GM18498 (cell line): ENCODE measurements around the gene FBXL14.
A peak's percentile ranks its signal among the peaks of the same experiment; 100 is the strongest.

Experiments used
- ATAC-seq: cut with Tn5 transposase; IDR thresholded peaks from one replicate; pipeline ENCODE4 v1.9.1; 2021; ENCODE audit warnings: mild to moderate bottlenecking, moderate library complexity; ENCODE audit not compliant: unreplicated experiment

Gene FBXL14

DNA sequence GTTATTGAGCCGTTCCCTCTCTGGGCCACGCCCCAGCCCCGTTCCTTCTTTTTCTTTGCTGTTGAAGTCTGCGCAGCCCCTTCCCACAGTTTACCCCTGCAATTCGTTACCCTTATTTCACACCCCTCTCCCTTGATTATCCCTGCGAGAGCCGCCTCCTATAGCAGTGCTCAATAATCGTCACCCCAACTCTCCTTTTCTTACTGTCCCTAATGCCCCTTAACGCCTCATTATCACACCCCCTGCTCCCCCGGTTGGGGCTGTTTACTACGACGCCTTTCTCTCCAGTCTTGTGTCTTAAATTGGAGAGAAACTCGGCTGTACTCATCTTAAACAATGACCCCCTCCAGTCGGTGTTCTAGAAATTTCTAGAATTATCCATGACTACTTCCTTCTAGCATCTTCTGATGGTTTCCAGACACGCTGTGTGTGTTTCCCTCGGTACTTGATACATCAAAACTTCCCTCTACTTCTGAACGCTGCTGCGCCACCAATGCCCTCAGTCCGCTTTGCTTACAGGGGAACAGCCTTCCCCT, 713 bp upstream of the FBXL14 start:
- no peak for ATAC-seq

DNA sequence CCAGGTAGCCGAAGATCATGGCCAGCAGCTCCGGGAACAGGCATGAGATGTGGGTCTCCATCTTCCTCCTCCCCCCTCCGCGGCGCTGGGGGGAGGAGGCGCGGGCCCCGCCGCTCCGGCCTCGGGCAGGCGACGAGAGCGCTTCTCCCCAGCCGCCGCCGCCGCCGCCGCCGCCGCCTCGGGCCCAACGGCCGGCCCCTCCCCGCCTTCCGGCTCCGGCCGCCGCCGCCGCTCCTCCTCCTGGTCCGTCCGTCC, 448 bp downstream of the FBXL14 start:
- no peak for ATAC-seq

DNA sequence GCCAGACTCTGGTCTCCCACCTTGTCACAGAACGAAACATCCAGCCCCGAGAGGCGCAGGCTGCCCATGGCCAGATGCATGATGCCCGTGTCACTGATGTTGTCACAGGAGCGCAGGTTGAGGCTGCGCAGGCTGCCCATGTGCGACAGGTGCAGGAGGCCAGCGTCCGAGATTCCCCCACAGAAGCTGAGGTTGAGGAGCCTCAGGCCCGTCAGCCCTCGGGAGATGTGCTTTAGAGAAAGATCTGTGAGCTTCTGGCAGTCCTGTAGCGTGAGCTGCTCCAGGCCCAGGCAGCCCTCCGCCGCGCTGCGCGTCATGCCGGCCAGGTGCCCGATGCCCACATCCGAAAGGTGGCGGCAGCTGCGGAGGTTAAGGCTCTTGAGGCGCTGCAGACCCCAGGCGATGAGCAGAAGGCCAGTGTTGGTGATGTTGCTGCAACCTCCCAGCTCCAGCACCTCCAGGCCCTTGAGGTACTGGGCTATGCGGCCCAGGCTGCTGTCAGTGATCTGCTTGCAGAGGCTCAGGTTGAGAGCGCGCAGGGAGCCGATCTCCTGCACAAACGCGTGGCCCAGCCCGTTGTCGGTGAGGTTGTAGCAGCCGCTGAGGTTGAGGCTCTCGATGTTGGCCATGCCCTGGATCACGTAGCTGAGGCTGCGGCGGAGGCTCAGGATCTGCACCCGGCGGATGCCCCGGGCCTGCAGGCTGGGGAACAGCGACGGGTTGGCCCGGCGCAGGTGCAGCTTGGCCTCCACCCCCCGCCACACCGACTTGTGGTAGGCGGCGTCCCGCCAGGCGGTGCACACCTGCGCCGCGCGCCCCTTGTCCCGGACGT, 991 bp downstream of the FBXL14 start:
- peak; percentile 30 for ATAC-seq

DNA sequence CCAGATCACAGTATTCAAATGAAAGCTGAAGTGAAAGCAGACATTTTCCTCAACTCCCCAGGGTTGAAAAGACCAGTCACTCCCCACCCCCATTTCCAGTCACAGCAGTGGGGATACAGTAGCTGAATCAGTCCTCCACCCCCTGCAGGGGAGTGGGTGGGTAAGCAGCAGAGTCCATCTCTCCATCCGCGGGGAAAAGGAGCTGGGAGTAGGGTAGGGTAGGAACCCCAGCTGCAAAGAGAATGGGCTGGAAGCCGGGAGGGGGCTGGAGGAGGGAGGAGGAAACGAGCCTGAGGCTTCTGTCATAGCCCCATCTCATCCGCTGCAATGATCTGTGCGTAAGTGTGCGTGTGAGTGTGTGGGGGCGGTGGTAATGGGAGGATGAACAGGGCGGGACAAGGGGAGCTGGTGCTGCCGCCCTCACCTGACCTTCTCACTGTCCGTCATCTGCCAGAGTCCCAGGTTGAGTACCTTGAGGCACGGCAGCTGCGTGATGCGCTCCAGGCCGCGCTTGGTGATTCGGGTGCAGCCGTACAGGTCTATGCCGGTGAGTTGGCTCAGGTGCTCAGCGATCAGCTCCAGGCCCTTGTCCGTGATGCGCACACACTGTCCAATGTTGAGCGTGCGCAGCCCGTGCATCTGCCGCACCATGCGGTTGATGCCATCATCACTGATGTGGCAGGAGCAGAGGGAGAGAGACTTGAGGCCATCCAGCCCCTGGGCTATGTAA, 1.8 kb downstream of the FBXL14 start:
- ATAC-seq: no peak

DNA sequence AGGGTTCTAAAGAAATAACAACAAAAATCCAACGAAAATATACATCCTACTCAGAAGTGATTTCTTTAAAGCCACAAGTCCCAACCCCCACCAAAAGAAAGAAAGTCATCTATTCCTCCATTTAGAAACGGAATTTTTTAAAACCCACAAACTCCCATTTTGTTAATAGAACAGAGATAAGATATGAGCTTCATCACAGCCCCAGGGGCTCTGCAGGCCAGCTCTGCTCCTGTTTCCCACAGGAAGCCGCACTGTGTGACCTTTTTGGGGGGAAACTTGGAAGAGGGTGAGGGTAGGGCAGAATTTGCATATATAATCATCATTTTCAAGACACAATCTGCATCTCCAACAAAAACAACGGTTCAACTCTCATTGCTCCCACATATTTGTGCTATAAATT, 2.8 kb downstream of the FBXL14 start:
- no peak for ATAC-seq

DNA sequence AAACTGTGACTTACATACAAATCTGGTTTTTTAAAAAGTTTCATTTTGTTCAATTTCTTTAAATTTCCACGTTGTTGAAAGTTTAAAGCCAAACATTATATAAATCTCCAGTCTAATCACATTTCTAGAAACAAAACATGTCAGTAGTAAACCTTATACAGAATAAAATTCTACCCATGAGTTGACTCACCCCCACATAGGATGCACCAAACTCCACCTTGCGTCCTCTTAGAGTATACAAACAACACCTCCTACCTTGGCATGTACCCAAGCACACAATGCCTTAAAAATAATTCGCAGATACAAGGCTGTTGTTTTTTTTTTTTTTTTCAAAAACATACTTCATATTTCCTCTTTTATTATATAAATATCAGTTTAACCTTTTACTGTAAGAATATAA, 3.3 kb downstream of the FBXL14 start:
- ATAC-seq: no peak

DNA sequence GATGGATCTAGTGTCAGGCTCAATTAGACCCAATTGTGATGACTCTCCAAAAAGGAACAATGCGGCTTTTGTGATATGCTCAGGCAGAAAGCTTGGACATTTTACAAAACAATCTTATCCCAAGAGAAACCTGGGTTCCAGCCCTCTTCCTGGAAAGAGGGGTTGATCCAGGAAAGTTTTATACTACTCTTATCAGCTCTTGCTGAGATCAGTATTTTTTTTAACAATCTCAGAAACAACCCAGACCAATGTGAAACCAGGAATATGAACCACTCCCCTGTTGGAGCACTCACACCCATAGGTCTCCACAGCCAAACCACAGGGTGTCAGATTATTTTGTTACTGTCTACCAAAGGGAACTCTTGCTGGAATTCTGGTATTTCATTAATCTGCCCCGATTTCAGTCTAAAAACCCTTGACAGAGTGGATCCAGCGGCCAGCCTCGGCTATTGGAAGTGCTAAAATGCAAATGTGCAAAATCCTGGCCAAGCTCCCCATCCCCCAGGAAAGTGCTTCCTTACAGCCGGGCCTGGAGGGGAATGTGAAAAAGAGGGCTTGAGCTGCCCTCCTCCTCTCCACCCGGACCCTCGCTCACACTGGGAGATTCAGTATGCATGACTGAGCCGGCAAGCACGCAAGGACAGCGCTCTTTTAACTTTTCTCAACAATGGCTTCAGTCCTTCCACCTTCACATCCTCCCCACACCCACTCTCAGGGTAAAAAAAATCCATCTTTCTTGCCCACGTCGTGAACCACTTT, 4.0 kb downstream of the FBXL14 start:
- ATAC-seq: no peak

DNA sequence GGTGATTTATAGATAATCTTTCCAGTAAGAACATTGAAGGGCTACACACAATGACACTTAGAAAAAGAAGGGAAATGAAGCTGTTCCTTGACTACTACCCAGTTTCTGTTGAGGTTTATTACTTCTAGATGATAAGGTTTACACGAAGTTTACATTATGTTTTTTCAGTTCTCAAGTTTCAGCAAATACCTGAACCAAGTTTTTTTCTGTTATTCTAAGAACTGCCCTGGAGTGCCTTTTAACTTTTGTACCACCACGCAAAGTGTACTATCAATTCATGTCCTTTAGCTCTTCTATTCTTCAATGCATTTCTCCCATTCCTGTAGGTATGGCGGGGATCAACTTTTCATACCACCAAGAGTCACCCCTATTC, 5.8 kb downstream of the FBXL14 start:
- no peak for ATAC-seq

DNA sequence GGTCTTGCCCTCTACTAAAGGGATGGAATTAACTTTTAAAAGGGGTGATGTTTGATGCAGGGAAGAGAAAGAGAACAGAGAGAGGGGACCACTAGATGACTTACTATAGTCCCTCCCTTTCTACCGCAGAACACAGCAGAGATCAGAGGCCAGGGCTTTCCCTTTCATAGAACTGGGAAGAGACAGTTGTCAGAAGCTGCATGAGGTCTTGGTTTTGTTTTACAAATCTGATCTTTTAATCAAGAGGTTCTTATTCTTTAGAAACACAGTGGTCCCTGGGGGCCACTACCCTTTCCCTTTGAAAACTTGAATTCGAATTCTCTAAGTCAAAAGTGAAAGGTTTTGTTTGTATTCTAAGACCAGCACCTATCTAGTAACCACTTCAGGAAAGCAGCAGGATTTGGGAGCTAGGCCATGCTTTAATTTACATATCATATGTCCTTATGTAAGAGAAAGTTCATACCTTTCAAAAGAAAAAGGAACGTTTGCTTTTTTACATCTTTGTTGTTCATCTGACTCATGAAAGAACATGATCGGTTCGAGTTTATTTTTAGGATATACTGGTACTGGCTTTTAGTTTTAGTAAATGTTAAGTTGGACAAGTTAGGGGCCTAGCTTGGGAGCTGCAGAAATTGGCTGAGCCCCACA, 6.3 kb downstream of the FBXL14 start:
- no peak for ATAC-seq

DNA sequence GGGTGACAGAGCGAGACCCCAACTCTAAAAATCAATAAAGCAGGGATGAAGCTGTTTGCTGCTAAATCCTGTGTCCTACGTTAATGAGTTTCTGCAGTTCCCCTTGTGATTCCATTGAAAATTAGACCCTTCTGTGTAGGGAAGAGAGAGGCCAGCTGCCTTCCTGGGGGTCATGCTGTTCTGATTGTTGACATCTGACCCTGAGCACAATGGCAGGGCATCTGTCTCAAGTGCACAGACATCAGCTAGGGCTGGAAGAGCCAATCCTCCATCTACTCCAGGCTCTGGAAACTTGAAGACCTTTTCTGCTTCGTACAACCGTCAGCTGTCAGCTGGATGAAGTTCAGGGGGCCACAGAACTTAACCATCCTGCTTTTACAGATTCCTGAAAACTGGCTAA, 10.1 kb downstream of the FBXL14 start:
- no peak for ATAC-seq

DNA sequence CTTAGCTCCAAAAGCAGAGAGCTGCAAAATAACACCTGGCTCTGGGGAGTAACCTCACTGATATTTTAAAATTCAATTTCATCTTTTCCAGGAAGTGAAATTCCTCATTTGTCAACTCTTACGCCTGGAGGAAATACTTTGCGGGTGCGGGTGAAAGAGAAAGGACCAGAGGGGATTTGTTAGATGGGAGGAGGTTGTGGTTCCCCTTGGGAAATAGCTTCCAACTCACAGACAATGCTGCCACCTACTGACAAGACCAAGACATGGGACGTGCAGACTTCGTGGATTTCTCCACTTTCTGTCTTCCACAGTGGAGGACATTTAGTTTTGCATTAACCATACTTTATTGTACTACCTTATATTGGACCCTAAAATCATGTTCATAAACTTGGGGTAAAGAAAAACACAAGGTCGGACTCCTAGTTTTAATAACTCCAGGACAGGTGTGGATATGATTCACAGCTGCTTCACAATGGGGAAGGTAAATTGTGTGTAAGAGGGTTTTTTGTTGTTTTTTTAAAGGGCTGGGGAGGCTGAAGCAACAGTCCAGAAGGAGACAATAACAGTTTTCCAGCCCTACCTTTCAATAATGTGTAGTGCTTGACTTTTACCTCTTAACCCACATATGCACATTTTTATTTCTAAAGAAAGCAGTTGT, 10.8 kb downstream of the FBXL14 start:
- no peak for ATAC-seq

DNA sequence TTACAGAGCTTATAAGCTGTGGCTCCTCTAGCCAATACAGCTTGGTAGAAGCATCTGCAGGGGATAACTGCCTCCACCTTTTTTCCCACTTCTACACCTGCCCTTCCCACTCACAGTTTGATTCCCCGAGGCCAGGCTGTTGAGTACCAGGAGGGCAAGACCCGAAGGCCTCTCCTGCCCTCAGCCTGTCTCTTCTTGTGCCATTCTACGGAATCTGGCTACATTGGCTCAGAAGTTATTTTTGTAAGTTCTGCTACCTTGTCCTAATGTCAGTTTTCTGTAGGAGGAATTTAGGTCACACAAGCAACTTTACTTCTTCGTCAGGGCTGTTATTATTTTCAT, 11.7 kb downstream of the FBXL14 start:
- no peak for ATAC-seq

DNA sequence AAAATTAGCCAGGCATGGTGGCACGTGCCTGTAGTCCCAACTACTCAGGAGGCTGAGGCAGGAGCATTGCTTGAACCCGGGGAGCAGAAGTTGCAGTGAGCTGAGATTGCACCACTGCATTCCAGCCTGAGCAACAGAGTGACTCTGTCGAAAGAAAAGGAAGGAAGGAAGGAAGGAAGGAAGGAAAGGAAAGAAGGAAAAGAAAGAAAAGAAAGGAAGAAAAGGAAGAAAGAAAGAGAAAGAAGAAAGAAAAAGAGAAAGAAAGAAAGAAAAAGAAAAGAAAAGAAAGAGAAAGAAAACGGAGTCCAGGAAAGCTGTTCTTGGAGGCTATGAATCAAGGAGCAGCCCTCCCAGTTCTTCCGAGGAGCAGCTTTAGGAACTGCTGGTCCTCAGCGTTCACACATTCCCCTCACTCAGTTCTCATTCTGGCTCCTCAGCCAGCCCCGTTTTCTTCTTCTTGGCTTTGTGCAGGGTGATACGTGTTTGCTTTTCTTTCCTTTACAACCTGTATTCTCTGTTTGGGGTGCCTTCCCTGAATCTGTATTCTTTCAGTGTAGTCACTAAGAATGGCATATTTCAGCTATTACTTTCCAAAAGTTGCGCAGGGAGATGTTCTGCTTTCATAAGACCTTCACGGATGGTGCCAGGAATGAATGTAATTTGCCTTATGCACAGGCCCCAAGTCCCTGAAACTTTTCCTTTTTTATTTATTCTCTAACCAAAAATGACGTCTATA, 12.2 kb downstream of the FBXL14 start:
- ATAC-seq: no peak

DNA sequence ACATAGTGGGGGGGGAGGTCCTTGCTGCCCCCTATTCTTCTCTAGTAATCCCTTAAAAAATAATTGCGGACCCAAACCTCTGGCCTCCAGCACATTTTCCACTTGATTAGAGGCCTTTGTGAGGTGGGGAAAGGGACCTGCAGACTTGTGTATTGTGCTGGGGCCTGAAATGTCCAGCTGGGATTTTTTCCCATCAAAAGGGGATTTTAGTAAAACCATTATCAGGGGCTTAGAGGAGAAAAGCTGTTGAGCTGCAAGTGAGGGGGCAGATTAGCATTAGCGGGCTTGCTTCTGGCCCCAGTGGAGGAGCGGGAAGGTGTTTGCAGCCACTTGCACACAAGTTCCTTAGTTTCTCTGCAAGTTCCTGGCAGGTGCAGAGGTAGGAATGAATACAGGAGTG, 13.9 kb downstream of the FBXL14 start:
- ATAC-seq: no peak

DNA sequence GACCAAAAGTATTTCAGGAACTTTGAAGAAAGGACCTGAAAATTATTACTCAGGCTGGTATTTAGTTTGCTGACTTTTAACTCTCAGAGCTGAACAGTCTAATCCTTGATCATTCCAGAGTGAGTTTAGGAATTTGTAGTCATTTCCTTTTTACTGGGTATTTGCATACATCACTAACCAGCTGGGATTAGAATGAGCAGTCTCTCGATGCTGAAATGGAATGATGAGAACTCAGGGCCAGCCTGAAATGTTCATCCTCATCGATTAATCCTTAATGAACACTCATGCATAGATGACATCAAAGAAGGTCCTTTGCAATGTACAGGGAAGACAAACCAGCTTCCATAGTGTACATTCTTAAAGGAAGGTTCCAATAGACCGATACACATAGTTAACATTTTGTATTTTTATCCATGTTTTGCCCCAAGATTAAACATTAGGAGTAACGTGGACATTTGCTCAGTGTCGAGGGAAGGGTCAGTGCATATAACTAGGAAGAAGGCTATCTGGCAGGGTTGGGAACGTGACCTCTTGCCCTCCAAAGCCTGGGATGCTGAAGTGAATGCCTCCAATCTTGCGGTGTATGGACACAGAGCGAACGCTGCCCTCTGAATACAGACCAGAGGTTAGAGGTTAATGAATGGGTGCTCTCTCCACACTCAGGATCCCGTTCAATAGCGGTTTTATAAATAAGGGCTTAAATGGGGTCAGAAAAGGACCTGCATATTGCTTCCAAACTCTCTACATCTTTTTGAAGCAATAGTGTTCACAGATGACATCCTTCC, 14.5 kb downstream of the FBXL14 start:
- no peak for ATAC-seq

DNA sequence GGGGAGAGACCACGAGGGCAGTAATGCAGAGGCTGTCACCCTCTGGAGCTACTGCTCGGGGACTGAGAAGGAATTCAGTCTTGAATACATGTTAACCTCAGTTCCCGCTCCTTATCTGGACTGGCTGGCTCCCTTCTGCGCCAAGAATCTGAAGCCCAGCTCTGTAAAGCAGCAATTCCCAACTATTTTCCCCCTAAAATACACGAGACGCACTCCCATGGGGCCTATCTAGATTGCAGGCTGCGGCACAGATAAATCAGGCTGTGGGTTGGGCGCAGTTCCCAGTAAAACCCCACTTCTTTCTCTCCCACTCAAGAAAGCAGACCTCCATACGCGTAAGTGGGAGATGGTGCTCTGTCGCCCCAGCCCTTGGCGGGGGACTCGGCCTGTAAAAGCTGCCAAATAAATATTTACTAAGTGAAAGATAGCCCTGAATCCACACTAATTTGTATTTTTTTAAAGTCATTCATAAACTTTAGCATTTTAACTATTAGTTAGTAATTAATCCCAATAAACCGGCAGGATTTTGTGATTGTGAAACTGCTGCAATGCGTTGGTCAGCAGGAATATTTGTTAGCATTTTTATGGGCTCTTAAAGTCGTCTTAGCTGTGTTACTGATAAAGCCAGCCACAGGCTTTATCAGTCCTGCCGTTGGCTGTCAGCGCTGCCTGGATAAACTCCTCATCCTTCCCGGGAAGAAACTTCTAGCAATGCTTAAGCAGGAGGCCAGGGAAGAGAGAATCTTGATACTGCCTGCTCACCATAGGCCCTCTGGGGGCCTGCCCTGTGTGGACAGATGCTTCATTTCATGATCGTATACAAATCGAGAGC, 17.8 kb downstream of the FBXL14 start:
- ATAC-seq: no peak

DNA sequence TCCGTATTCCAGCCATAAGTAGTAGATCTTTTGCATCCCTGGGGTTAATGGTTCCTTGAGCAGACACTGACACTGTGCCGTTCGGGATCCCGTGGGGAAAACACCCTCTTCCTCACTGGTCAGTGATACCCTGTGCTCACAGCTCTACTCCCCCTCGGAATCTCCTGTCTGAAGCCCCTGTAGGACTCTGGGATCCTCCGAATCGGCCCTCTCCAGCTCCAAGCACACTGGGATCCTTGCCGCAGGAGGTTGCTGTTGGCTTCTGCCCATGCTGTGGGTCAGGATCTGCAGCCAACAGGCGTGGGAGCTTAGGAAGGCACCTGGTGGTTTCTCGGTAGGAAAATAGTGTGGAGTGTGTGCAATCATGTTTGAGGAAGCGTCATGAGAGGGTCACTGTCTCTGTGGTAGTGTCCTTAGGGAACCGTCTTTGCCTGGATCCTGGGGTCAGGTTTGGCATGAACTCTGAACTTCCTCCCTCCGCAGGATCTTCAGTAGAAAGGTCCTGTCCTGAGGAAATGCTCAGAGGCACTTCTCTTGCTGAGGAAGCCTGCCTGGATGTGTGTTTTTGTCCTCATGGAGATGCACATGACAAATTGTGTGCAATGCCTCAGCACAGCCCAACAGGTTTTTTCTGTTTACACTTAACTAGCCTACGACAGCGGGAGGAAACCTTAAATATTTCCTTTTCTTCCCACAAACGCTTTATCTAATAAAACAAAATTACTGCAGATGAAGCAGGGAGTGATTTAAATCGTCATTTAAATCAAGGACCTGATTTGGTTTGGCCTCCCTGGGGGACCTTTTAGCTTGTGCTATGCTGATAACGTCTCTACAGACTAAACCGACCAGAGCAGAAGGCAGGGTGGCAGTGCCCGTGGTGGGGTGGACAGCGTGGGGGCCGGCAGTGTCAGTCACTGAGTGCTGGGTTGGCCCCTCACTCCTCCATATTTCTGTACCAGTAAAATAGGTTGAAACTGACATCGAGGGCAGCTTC, 18.7 kb downstream of the FBXL14 start:
- ATAC-seq: no peak
